NCI-H146 treated with DMSO at 0.1 percent for 48 hours (cell line): ENCODE measurements around the gene PCNP.
"Not testable (repeated sequence)": the region's sequence is repeated elsewhere in the genome, so short reads cannot be mapped to it uniquely, and the experiment has no call there.

ENCODE experiments used
- DNase-seq: peaks from one replicate; lab custom pipeline; 2025; ENCODE audit not compliant: unreplicated experiment; lab: John Stamatoyannopoulos, UW

Gene PCNP

DNA sequence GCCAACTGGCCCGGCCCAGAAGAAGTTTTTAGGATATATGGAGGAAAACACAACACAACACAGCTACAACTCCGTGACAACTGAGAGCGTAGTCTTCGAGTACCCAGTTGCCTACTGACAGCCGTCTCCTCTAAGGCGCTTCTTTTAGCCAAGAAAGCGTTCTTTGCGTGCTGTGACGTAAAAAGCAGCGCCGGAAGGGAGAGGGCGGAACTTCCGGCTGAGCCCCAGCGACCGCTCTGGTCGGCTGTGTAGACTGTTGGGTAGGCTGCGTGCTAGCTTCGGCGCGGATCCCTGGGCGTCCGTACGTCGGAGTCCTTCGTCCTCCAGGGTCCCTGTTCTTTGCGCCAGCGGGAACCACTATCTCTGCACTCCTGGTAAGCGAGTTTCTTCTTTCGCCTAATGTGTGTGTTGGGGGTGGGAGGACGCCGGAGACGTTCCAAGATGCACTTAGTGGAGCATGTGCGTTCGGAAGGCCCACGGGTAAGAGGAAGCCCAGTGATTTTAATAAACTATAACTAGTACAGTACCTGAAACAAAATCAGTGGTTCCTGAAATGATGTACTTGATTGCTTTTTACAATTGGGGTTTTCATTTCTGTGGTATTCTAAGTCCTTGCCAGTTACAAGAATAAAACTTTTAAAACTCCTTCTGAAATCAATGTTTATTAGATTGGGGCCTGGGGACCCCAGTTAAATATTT, 12.2 kb upstream of the PCNP start, which contains the start of gene TRMT10C:
TSS of gene TRMT10C (plus strand) at position 239 of the 699 bp plus-strand sequence. CDS start 2,914 bp downstream, outside the sequence.
- DNase-seq = peak; percentile 72

DNA sequence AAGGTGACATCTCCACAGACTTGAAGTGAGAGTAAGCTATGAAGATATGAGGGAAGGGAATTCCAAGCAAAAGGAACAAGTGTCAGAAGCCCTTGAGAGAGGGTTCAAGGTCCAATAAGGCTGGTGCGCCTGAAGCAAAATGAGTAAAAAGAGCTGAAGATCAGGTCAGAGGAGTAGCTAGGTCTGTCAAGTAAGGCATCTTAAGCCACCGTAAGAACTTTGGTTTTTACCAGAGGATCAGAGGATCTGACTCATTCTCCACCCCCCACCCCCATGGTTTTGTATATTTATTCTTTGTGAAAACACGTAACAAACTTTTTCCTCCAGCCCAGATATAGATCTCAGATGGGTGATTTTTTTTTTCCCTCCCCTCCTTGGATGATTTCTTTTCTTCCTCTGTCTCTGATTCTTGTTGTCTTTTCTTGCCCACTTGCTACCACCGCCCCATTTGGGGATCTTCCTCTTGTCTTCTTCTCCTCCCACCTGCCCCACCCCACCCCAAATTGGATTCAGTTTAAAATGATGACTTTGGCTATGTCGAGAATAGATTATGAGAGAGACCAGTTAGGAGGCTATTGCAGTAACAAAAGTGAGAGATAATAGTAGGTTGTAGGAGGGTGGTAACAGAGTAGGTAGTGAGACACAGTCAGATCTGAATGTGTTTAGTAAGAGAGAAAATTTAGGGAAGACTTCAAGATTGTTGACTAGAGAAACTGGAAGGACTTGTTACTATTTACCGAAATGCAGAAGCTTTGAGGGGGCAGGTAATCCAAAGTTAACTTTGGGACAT, 6.3 kb upstream of the PCNP start:
- no peak for DNase-seq

GRCh38 chr3:101571028-101571895, 2.7 kb upstream of the PCNP start:
- DNase-seq = no peak

- peak; percentile 52 for DNase-seq
Measured at GRCh38 chr3:101574388-101575112, 570 bp downstream of the PCNP start.

- DNase-seq = no peak
Measured at GRCh38 chr3:101577286-101577685, 3.3 kb downstream of the PCNP start.

DNA sequence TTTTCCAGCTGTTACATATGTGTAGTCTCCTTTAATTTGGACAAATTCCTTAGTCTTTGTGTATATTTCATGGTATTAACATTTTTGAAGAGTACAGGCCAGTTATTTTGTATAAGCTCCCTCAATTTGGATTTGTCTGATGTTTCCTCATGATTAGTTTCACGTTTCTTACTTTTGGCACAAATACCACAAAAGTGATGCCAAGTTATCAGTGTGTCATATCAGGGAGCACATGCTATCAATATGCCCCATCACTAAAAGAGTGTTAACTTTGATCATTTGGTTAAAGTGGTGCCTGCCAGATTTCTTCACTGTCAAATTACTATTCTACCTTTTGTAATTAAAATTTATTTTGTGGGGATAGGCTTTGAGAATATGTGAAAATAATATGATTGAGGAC, 14.6 kb downstream of the PCNP start:
- DNase-seq = no peak

GRCh38 chr3:101591071-101591470, 17.1 kb downstream of the PCNP start:
- DNase-seq = no peak

- no peak for DNase-seq
Measured at GRCh38 chr3:101602731-101603130, 28.8 kb downstream of the PCNP start.

GRCh38 chr3:101603184-101603583, 29.2 kb downstream of the PCNP start:
- DNase-seq = no peak

DNA sequence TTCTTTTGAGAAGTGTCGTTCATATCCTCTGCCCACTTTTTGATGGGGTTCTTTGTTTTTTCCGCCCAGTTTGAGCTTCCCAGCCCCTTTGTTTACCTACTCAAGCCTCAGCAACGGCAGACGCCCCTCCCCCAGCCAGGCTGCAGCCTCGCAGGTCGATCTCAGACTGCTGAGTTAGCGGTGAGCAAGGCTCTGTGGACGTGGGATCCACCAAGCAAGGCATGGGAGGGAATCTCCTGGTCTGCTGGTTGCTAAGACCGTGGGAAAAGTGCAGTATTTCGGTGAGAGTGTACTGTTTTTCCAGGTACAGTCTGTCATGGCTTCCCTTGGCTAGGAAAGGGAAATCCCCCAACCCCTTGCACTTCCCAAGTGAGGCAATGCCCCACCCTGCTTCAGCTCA, 31.4 kb downstream of the PCNP start:
- not testable (repeated sequence) for DNase-seq

DNA sequence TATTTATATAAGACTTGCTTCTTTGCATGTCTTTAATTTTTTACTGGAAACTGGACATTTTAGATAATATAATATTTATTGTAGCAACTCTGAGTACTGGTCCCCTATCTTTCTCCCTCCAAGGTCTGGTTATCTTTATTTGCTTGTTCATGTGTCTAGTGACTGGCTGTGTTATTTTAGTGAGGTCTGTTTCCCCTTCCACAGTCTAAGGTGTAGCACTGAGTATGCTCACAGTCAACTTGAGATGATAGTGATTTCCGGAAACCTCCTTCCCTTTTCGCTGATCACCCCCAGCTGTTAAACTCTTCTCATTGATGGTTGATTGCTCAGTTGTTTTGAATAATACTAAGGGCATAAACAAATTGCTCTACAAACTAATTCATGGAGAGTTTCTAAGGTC, 37.0 kb downstream of the PCNP start:
- no peak for DNase-seq

- DNase-seq = not testable (repeated sequence)
Measured at GRCh38 chr3:101613014-101613413, 39.0 kb downstream of the PCNP start.

GRCh38 chr3:101615525-101615924, 41.5 kb downstream of the PCNP start:
- DNase-seq = no peak

- DNase-seq = no peak
Measured at GRCh38 chr3:101617478-101617877, 43.5 kb downstream of the PCNP start.

- DNase-seq = no peak
Measured at GRCh38 chr3:101618726-101619125, 44.7 kb downstream of the PCNP start.

GRCh38 chr3:101619734-101620133, 45.8 kb downstream of the PCNP start:
- DNase-seq = no peak

DNA sequence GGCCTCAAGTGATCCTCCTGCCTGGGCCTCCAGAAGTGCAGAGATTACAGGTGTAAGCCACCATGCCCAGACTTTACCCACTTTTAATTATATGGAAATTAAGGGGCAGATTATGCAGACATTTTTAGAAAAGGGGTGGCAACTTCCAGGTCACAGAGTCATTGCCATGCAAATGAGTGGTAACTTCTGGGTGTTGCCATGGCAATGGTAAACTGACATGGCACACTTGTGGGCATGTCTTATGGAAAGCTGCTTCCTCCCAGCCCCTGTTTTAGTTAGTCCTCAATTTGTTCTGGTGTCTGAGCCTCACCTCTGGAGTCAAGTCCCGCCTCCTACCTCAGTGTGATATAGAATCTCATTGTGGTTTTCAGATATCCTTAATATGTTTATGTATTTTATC, 49.7 kb downstream of the PCNP start:
- no peak for DNase-seq

- DNase-seq = no peak
Measured at GRCh38 chr3:101624857-101625256, 50.9 kb downstream of the PCNP start.

DNA sequence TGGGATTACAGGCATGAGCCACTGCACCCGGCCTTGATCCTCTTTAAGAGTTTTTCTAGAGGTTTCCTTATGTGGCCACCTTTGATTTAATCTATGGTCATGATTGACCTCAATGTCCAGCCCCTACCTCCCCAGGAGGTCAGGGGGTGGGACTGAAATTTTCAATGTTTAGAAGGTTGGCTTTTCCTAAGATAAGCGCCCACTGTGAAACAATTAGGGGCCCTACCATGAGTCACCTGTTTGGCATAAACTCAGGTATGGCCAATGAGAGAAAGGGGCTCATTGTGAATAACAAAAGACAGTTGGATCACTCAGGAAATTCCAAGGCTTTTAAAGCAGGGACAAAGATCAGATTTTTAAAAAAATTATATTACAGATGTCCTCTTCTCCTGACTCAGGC, 51.9 kb downstream of the PCNP start:
- DNase-seq = no peak

- DNase-seq = no peak
Measured at GRCh38 chr3:101629219-101629618, 55.2 kb downstream of the PCNP start.
